Measurements from ENCODE around the gene CAMKMT. TPM values are rescaled to one million over a fixed set of nuclear protein-coding genes. Genes with fewer than 3 reads are reported as not detected.

Gene CAMKMT
- total and polyA plus RNA-seq, 2 experiments from 2014 or later, result 26.5 to 29.5 TPM

- Histone ChIP-seq H4K20me1 (replicated peaks; ENCODE audit: insufficient read depth) (peaks cover 4% of the 10 kb centered on the region; the same call in 1 of the 2 replicates), H3F3A (replicated peaks; ENCODE audit: low read depth) (no peaks in the 10 kb centered on the region), H3K4me1 (ENCODE audit: insufficient read depth) (peaks cover 5% of the 10 kb centered on the region; the same call in 1 of the 2 replicates), H3K4me2 (no peak overlapping the region), H2AFZ (no peak overlapping the region), H3K4me3 (no peak overlapping the region), H3K9me2 (ENCODE audit: insufficient read depth) (no peaks in the 10 kb centered on the region), H3K79me2 (replicated peaks; ENCODE audit: insufficient read depth) (no peaks in the 10 kb centered on the region), H3K27me3 (ENCODE audit: insufficient read depth) (no peaks in the 10 kb centered on the region), H3K27ac (ENCODE audit: low read depth) (no peak overlapping the region), H3K36me3 (ENCODE audit: insufficient read depth) (no peaks in the 10 kb centered on the region)
- Mint-ChIP-seq H3K4me1 (peaks cover 7% of the 10 kb centered on the region), H3K4me3 (no peak overlapping the region), H3K36me3 (ENCODE audit: low read depth) (no peaks in the 10 kb centered on the region), H3K27me3 (ENCODE audit: insufficient read depth, low read depth, poor library complexity) (no peaks in the 10 kb centered on the region), H3K9me3 (no peaks in the 10 kb centered on the region), H3K27ac (no peak overlapping the region)
- no peak for ATAC-seq
- no peak for DNase-seq (ENCODE audit: low spot score)
- no peak for TF ChIP-seq ETS1 (IDR thresholded peaks at IDR 0.05)
- no peak for TF ChIP-seq POLR2AphosphoS5 (IDR thresholded peaks at IDR 0.05; ENCODE audit: low read depth)
Measured at GRCh38 chr2:44692821-44693220, 331.1 kb downstream of the CAMKMT start.

GRCh38 chr2:44700824-44701223 lies 339.1 kb downstream of the CAMKMT start:
- DNase-seq (ENCODE audit: low spot score) (no peak), ATAC-seq (no peak)
- Histone ChIP-seq H4K20me1 (replicated peaks; ENCODE audit: insufficient read depth) (no peaks in the 10 kb centered on the region), H3K4me1 (ENCODE audit: insufficient read depth) (peaks cover 10% of the 10 kb centered on the region), H3K4me2 (no peak overlapping the region), H3F3A (replicated peaks; ENCODE audit: low read depth) (no peaks in the 10 kb centered on the region), H3K4me3 (no peak overlapping the region), H3K79me2 (replicated peaks; ENCODE audit: insufficient read depth) (no peaks in the 10 kb centered on the region), H2AFZ (no peak overlapping the region), H3K27ac (ENCODE audit: low read depth) (no peak overlapping the region), H3K27me3 (ENCODE audit: insufficient read depth) (no peaks in the 10 kb centered on the region), H3K36me3 (ENCODE audit: insufficient read depth) (no peaks in the 10 kb centered on the region; the same call in 1 of the 2 replicates), H3K9me2 (ENCODE audit: insufficient read depth) (0 out of 2 replicates have a peak, but pooled peaks cover 6% of the 10 kb centered on the region)
- no peak for TF ChIP-seq ETS1 (IDR thresholded peaks at IDR 0.05)
- no peak overlapping the region for H3K27ac Mint-ChIP-seq
- H3K36me3 Mint-ChIP-seq (ENCODE audit: low read depth), result no peaks in the 10 kb centered on the region
- peaks cover 14% of the 10 kb centered on the region for H3K4me1 Mint-ChIP-seq
- no peaks in the 10 kb centered on the region for H3K9me3 Mint-ChIP-seq
- peaks cover 3% of the 10 kb centered on the region for H3K27me3 Mint-ChIP-seq (ENCODE audit: insufficient read depth, low read depth, poor library complexity)
- no peak overlapping the region for H3K4me3 Mint-ChIP-seq

GRCh38 chr2:44705356-44705755 lies 343.6 kb downstream of the CAMKMT start:
- Mint-ChIP-seq H3K4me1 (peaks cover 46% of the 10 kb centered on the region), H3K4me3 (no peak overlapping the region), H3K27ac (peak overlapping the region; percentile 83; the same call in 1 of the 2 replicates), H3K36me3 (ENCODE audit: low read depth) (no peaks in the 10 kb centered on the region), H3K9me3 (no peaks in the 10 kb centered on the region), H3K27me3 (ENCODE audit: insufficient read depth, low read depth, poor library complexity) (peaks cover under 1% of the 10 kb centered on the region)
- Histone ChIP-seq H3K4me1 (ENCODE audit: insufficient read depth) (peaks cover 45% of the 10 kb centered on the region), H2AFZ (no peak overlapping the region), H3F3A (replicated peaks; ENCODE audit: low read depth) (no peaks in the 10 kb centered on the region), H3K27ac (ENCODE audit: low read depth) (peak overlapping the region; percentile 22), H3K36me3 (ENCODE audit: insufficient read depth) (no peaks in the 10 kb centered on the region; the same call in 1 of the 2 replicates), H3K9me2 (ENCODE audit: insufficient read depth) (no peaks in the 10 kb centered on the region), H3K4me3 (no peak overlapping the region), H3K79me2 (replicated peaks; ENCODE audit: insufficient read depth) (no peaks in the 10 kb centered on the region), H3K4me2 (no peak overlapping the region), H4K20me1 (replicated peaks; ENCODE audit: insufficient read depth) (no peaks in the 10 kb centered on the region), H3K27me3 (ENCODE audit: insufficient read depth) (no peaks in the 10 kb centered on the region)
- ATAC-seq, result peak; percentile 63
- TF ChIP-seq NANOG (IDR thresholded peaks at IDR 0.05; ENCODE audit: borderline replicate concordance) (no peak), ZNF331 (CRISPR knock-in tag; IDR thresholded peaks at IDR 0.05; ENCODE audit: low read depth) (no peak), CREB1 (CRISPR knock-in tag; IDR thresholded peaks at IDR 0.05; ENCODE audit: low read depth) (no peak), POLR2AphosphoS5 (IDR thresholded peaks at IDR 0.05; ENCODE audit: low read depth) (no peak), CTCF (conservative IDR thresholded peaks at IDR 0.05; ENCODE audit: low read depth in 2 of 2) (no peak), STAT1 (IDR thresholded peaks at IDR 0.05; ENCODE audit: unreplicated experiment) (no peak)
- peak; percentile 24 for DNase-seq (ENCODE audit: low spot score)

Data from GM23338 (cell line).